Body of pancreas (tissue), 4 donors: ENCODE results near the gene DNAJB2.

Experiments used
- POLR2A ChIP-seq, 3 donors: fragments of 450-650 bp; IDR thresholded peaks; one replicate each; pipeline ENCODE4 v1.6.1; 2016; ENCODE audit warnings: antibody characterized with exemption in 3 of 3, mild to moderate bottlenecking in 2 of 3
- TF ChIP-seq, protein P1 (sequence below), 7 experiments: fragments of 450-650 bp in 4 of 7; fragments of 200-600 bp in 3 of 7; sonication (generic) in 3 of 7; IDR thresholded peaks; one replicate each; pipeline ENCODE4 v1.5.1; 2016 to 2019; ENCODE audit warnings: antibody characterized with exemption in 7 of 7

DNA sequence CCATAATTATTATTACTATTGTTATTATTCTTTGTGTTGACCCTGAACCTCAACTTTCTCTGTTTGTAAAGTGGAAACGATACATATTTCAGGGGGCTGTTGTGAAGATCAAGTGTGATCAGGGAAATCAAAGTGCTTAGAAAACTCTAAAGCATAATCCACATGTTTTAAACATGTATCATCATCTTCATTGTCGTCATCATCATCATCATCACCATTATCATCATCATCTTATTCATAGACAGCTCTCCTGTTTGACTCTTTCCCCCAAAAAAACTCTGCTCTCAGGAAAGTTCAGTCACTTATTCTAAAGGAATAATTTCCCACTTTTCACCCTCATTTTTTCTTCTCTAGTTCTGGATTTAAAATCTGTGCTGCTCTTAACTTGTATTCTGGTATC, 25.1 kb downstream of the DNAJB2 start:
- TF ChIP-seq, protein P1, sequence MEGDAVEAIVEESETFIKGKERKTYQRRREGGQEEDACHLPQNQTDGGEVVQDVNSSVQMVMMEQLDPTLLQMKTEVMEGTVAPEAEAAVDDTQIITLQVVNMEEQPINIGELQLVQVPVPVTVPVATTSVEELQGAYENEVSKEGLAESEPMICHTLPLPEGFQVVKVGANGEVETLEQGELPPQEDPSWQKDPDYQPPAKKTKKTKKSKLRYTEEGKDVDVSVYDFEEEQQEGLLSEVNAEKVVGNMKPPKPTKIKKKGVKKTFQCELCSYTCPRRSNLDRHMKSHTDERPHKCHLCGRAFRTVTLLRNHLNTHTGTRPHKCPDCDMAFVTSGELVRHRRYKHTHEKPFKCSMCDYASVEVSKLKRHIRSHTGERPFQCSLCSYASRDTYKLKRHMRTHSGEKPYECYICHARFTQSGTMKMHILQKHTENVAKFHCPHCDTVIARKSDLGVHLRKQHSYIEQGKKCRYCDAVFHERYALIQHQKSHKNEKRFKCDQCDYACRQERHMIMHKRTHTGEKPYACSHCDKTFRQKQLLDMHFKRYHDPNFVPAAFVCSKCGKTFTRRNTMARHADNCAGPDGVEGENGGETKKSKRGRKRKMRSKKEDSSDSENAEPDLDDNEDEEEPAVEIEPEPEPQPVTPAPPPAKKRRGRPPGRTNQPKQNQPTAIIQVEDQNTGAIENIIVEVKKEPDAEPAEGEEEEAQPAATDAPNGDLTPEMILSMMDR (IDR thresholded peaks at IDR 0.05): no peak
- no peak for TF ChIP-seq POLR2A (IDR thresholded peaks at IDR 0.05)
